Activated naive CD4-positive, alpha-beta T cell (primary cell): ENCODE measurements around the gene JTB.
A peak's percentile ranks its signal among the peaks of the same experiment; 100 is the strongest.

Experiments used
- DNase-seq, 4 experiments: peaks; one replicate each; lab custom pipeline; 2025; lab: John Stamatoyannopoulos, UW

JTB gene

DNA sequence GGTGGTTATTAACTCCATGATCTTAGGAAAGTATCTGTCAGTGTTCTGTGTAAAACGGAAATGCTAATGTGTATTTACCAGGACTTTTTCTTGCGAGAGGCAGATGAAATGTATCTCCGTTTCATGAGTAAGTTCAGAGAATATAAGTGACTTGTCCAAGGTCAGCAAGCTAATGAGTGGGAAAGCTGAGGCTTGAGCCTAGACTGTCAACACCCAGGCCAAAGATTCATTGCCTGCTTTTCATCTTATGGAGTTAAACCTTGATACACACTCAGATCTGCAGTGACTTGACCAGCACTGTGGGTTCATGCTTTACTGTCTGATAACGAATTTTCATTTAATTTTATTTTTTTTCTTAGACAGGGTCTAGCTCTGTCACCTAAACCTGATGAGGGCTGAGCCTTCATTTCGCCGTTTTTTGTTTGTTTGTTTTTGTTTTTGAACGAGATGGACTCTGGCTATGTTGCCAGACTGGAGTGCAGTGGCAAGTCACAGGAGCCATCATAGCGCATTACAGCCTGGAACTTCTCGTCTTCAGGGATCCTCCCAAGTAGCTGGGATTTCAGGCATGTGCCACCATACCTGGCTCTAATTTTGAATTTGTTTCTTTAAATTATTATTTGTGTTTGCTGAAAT, 918 bp upstream of the JTB start:
- DNase-seq = no peak

GRCh38 chr1:153976819-153977249, 640 bp downstream of the JTB start:
- DNase-seq = no peak

GRCh38 chr1:153973525-153973924, 3.9 kb downstream of the JTB start:
- no peak for DNase-seq

- DNase-seq = no peak
Measured at GRCh38 chr1:153973071-153973470, 4.4 kb downstream of the JTB start.

DNA sequence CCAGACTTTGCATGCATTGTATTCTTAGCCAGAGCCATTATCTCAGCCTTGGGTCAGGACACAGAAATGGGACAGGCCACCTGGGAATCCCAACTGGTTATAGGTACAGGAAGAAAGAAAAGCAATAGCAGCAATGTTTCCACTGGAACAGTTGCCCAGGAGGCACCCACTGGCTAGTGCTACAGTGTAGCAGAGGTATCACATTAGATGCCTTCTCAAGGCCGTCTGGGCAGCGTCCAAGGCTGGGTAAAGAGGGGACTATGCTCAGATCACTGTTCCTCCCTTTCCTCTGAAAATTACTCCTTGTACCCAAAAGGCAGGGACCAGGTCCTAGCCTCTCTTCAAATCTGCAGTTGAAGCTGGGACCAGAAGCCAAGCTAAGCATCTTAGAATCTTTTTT, 7.1 kb downstream of the JTB start:
- DNase-seq = no peak

DNA sequence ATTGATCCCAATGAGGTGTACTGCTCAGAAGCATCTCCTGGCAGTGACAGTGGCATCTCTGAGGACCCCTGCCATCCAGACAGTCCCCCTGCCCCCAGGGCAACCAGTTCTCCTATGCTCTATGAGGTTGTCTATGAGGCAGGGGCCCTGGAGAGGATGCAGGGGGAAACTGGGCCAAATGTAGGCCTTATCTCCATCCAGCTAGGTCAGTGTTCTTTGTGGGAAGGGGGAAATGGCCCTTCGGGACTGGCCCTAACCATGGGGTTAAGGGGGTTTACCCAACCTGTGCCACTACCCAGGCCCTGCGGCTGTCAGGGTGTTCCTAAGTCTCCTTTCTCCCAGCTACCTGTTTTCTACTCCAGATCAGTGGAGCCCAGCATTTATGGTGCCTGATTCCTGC, 8.5 kb downstream of the JTB start:
- no peak for DNase-seq

GRCh38 chr1:153968408-153968807, 9.1 kb downstream of the JTB start:
- DNase-seq = no peak

DNA sequence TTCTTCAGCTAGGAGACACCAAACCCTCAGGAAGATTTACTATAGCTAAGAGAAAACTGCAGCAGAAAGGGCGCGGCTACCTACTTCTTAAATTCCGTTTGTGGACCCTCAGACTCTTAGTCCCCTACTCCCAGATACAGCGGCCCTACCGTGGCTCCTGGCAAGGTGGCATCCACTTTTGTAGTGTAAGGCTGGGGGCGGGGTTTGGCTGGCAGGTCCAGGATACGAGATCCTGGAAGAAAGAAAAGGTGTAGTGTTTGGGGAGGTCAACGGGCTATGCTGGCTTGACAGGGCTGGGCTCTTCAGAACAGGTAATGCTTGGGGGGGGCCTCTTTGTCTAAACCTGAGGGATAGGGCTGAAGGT, 9.5 kb downstream of the JTB start:
- no peak for DNase-seq

DNA sequence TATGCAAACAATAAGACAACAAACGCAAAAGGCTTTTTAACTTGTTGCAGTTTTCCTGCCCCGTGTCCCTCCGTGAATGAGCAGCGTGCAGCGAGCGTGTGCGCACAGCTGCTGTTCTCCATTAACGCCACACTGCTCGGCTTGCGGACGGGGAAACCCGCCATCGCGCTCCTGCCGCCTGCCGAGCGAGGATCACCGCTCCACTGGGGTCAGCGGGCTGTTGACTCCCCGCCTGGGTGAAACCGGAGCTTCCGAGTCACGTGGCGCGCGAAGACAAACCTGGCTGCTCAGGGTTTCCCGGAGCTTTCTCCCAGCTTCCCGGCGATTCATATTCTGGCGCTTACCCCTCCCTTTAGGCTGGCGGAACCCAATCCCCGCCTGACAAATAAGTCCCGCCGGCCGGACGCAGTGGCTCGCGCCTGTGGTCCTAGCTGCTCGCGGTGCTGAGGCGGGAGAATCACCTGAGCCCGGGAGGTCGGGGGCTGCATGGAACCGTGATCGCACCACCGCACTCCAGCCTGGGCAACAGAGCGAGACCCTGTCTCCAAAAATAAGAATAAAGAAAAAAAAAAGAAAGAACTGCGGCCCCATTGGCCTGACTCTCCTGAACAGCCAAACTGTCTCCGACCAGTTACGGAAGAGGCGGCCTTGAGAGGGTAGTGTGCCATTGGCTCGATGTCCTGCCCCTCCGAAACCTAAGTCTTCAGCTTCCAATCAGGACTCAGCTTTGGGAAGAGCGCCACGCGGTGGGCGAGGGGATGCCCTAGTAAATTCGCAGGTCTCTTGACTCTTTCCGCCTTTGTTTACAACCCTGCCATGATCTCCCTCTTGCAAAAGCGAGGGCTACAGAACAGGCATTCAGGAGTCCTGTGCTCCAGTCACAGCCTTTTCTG, 10.1 kb downstream of the JTB start, which contains the start of gene CREB3L4:
Gene CREB3L4 (plus strand): TSS at position 796 of the 893 bp plus-strand sequence. CDS start 624 bp downstream, outside the sequence.
- DNase-seq = peak; percentile 39 to 70 (median 52)

- no peak for DNase-seq
Measured at GRCh38 chr1:153963850-153964331, 13.6 kb downstream of the JTB start.

- DNase-seq = peak; percentile 77 to 88 (median 81)
Measured at GRCh38 chr1:153963030-153963849, 14.2 kb downstream of the JTB start, which contains the start of gene SLC39A1. SLC39A1 (minus strand) TSS chr1:153963537; CDS start chr1:153962715, 822 bp downstream.

- no peak for DNase-seq
Measured at GRCh38 chr1:153962088-153963029, 15.1 kb downstream of the JTB start.

DNA sequence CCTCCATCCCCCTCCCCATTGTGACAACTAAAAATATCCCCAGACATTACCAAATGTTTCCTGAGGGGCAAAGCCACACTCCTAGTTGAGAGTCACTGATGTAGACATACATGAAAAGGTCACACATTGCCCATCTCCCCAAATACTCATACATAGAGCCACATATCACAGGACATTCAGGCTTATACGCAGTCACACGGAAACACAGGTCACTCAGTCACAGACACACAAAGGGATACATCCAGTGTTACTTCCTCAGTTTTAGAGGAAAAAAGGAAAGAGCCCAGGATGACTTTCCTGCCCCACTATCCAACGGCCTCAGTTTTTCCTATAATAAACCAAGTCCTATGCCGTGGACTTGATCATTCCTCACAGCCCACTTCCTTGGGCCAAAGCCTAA, 16.1 kb downstream of the JTB start:
- DNase-seq = no peak

DNA sequence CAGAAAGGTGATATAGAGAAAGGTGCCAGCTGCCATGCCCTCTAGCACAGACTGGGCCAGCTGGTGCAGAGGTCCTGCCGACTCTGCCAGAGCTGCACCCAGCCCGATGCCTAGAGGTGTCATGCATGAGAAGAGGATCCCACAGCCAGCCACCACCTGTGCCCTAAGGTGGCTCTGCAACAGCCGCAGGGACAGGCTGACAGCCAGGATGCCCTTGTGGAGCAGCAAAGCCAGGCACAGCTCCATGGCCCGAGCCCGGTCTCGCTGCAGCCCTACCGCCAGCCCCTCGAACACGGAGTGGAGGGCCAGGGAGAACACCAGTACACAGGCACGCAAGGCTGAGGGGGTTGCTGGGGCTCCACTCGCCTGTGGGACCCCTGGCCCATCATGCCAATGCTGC, 17.3 kb downstream of the JTB start:
- no peak for DNase-seq

DNA sequence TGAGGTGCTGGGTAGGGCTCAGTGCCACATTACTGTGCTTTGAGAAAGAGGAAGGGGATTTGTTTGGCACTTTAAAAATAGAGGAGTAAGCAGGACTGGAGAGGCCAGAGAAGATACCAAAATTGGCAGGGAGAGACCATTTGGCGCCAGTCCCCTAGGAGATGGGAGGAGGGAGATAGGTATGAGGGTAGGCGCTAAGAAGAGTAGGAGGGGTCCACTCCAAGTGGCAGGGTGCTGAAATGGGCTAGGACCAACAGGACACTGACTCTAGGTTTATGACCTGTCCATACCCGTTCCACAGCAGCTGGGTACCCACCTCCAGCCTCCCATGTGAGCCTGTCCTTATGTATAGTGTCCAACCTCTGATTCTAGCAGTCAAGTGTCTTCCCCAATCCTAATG, 18.0 kb downstream of the JTB start:
- DNase-seq = no peak

- DNase-seq = no peak
Measured at GRCh38 chr1:153958961-153959260, 18.6 kb downstream of the JTB start.

DNA sequence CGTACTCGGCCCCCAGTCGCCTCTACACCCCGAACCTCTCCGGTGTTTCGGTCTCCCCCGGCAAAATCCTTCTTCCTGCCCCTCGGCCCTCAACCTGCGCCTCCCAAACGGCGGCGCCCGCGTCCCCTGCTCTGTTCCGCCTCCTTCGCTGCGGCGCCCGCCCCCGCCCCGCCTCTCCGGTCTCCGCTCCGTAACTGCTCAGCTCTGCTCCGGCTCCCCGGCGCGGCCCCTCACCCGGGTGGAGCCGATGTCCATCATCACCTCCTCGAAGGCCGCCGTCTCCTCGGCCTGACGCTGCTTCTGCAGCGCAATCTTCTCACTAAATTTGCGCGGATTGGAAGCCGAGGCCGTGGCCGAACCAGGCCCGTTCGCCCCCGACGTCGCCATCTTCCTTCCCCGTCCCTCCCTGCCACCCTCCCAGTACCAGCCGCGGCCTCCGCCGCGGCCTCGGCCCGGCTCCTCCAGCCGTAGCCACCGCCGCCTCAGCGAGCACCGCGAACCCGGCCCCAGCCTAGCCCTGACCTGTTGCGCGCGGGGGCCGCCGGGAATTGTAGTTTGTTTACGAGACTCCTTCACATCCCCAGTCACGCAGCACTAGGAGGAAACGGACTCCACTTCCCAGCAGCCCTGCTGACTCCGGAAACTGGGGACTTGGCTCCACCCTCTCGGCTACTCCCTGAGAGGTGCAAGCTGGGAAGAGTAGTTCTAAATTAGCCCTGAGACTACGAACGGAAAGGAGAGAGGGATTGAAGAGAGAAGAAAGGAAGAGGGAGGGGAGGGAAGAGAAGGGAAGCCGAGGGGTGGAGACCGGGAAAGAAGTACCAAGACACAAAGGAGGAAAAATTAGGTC, 19.1 kb downstream of the JTB start, which contains the start of gene CRTC2:
Gene CRTC2 (minus strand): TSS at position 502 of the 850 bp plus-strand sequence. CDS start 115 bp downstream, at position 387.
- peak; percentile 79 to 94 (median 88) for DNase-seq

DNA sequence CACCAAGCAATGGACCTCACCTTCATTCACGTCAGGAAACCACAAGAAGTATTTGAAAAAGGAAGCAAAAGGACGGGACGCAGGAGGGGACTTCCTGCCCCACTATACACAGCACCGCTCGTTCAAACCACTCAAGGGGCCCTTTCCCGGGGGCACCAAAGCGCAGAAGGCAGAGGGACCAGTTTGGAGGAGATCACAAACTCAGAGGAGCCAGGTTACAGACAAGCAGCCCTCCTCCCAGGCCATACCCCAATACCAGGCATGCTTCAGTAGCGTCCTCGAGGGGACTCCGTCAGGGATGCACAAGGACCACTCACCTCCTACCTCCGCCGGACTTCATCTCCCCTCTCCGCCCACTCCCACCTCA, 19.7 kb downstream of the JTB start:
- DNase-seq = peak in 2 of 4 experiments; percentile 24 to 27

DNA sequence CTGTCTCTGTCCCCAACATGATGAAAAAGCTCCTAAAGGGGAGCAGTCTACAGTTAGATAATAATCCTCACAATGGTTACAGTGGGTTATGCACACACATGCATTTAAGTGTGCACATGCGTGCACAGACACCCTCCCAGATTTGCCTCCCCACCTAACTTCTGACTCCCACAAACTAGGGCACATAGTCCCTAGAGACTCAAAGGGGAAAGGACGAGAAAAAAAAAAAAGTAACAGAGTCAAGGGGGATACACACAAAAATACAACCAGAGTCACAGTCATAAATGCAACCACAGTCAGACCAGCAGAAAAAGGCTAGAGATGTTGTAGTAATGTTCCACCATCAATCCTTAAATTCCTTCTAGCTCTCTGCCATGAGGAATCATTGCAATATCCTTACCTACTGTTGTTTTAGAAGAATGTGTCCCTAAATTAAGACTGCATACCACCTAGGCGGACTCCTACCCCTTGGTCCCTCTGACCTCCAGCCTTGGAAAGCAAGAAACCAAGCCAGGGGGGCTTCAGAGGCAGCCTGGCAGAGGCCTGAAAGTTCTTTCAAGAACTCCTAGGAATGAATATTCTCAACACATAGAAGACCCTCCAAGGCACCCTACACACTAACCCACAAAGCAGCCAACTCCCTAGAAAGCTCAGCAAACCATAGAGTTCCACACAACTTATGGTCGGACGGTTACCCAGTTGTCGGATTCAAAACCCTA, 20.3 kb downstream of the JTB start:
- DNase-seq = no peak
